ENCODE measurements around the gene HECTD1.

DNA sequence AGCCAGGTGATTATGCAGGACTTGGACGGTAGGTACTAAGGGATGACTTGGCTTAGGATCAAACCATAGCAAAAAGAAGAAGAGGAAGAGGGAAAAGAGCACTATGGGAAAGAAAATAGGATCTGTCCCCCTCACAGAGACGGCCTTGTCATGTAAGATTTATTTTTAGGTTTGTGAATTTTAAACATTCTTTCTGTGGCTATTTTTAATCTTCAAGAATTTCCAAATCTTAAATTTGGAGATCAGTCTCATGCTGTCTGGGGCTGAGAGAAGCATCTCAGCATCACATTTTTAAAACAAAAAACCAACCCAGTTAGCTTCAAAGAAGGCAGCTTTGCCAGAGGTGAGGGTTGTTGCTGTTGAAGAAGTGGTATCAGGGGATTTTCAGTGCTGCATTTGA lies 128.8 kb downstream of the HECTD1 start:
- TF ChIP-seq POLR2AphosphoS5 (IDR thresholded peaks at IDR 0.05; ENCODE audit: low read depth), result no peak
- TF ChIP-seq CTCF (IDR thresholded peaks at IDR 0.05; ENCODE audit: insufficient read depth, low read length), result no peak
- TF ChIP-seq GABPA (IDR thresholded peaks at IDR 0.05; ENCODE audit: low read depth), result no peak

All from HL-60 (cell line).